ENCODE data around the gene ZNF366. TPM values are rescaled to one million over a fixed set of nuclear protein-coding genes. Genes with fewer than 3 reads are reported as not detected.

ZNF366 gene
- total RNA-seq, 2 donors from 2014 or later: 2.2 to 3.1 TPM

GRCh38 chr5:72441094-72441723, 66.0 kb downstream of the ZNF366 start:
- Histone ChIP-seq H3K27me3 (replicated peaks; ENCODE audit: insufficient read depth) (no peaks in the 10 kb centered on the region), H3K36me3 (no peaks in the 10 kb centered on the region), H3K27ac (peak overlapping the region; percentile 89 to 91), H3K4me1 (ENCODE audit: control insufficient read depth in 1 of 2, low read depth in 2 of 2) (peaks cover 34 to 85% of the 10 kb centered on the region in 2 donors), H3K4me3 (no peak overlapping the region), H3K9me3 (no peaks in the 10 kb centered on the region)
- ATAC-seq (ENCODE audit: insufficient number of reproducible peaks, low FRiP score, low read depth) (no peak), DNase-seq (ENCODE audit: low spot score) (no peak)
- no peak for TF ChIP-seq CTCF (IDR thresholded peaks at IDR 0.05)

GRCh38 chr5:72440207-72440638, 67.0 kb downstream of the ZNF366 start:
- Histone ChIP-seq H3K4me3 (no peak overlapping the region), H3K27me3 (replicated peaks; ENCODE audit: insufficient read depth) (no peaks in the 10 kb centered on the region), H3K27ac (peak overlapping the region; percentile 89 to 91), H3K9me3 (no peaks in the 10 kb centered on the region), H3K4me1 (ENCODE audit: control insufficient read depth in 1 of 2, low read depth in 2 of 2) (peaks cover 38 to 84% of the 10 kb centered on the region in 2 donors), H3K36me3 (no peaks in the 10 kb centered on the region)
- no peak for ATAC-seq (ENCODE audit: insufficient number of reproducible peaks, low FRiP score, low read depth)
- DNase-seq (ENCODE audit: low spot score): no peak
- TF ChIP-seq CTCF (IDR thresholded peaks at IDR 0.05): no peak

GRCh38 chr5:72439192-72439591, 68.0 kb downstream of the ZNF366 start:
- H3K27me3 ChIP-seq (replicated peaks; ENCODE audit: insufficient read depth): no peaks in the 10 kb centered on the region
- no peaks in the 10 kb centered on the region for H3K36me3 ChIP-seq
- peaks cover 47 to 85% of the 10 kb centered on the region in 2 donors for H3K4me1 ChIP-seq (ENCODE audit: control insufficient read depth in 1 of 2, low read depth in 2 of 2)
- ATAC-seq (ENCODE audit: insufficient number of reproducible peaks, low FRiP score, low read depth) (no peak), DNase-seq (ENCODE audit: low spot score) (no peak)
- H3K9me3 ChIP-seq: no peaks in the 10 kb centered on the region
- H3K27ac ChIP-seq: peak overlapping the region; percentile 77 to 91
- no peak overlapping the region for H3K4me3 ChIP-seq
- no peak for TF ChIP-seq CTCF (IDR thresholded peaks at IDR 0.05)

- H3K9me3 ChIP-seq: no peaks in the 10 kb centered on the region
- H3K27ac ChIP-seq: peak overlapping the region; percentile 91 to 93
- no peak for TF ChIP-seq CTCF (IDR thresholded peaks at IDR 0.05)
- peaks cover 57 to 85% of the 10 kb centered on the region in 2 donors for H3K4me1 ChIP-seq (ENCODE audit: control insufficient read depth in 1 of 2, low read depth in 2 of 2)
- no peaks in the 10 kb centered on the region for H3K36me3 ChIP-seq
- no peaks in the 10 kb centered on the region for H3K27me3 ChIP-seq (replicated peaks; ENCODE audit: insufficient read depth)
- DNase-seq (ENCODE audit: low spot score) (no peak), ATAC-seq (ENCODE audit: insufficient number of reproducible peaks, low FRiP score, low read depth) (no peak)
- H3K4me3 ChIP-seq: no peak overlapping the region
These were observed 69.1 kb downstream of the ZNF366 start for GRCh38 chr5:72438141-72438540.

- no peak for TF ChIP-seq CTCF (IDR thresholded peaks at IDR 0.05)
- Histone ChIP-seq H3K4me1 (ENCODE audit: control insufficient read depth in 1 of 2, low read depth in 2 of 2) (peaks cover 49 to 85% of the 10 kb centered on the region in 2 donors), H3K4me3 (no peak overlapping the region), H3K9me3 (no peaks in the 10 kb centered on the region), H3K27ac (peak overlapping the region; percentile 91 to 93), H3K27me3 (replicated peaks; ENCODE audit: insufficient read depth) (no peaks in the 10 kb centered on the region), H3K36me3 (no peaks in the 10 kb centered on the region)
- no peak for DNase-seq (ENCODE audit: low spot score)
- no peak for ATAC-seq (ENCODE audit: insufficient number of reproducible peaks, low FRiP score, low read depth)
These were observed 70.3 kb downstream of the ZNF366 start for GRCh38 chr5:72436796-72437471.

Measured in thoracic aorta (tissue), 2 donors.